AG08395 (cell line): ENCODE data around the gene IGFBP3.
A peak's percentile ranks its signal among the peaks of the same experiment; 100 is the strongest.

Experiments
- DNase-seq: peaks from one replicate; pipeline ENCODE4 v3.0.0; 2012; ENCODE audit warnings: mixed read lengths, low spot score

Gene IGFBP3

DNA sequence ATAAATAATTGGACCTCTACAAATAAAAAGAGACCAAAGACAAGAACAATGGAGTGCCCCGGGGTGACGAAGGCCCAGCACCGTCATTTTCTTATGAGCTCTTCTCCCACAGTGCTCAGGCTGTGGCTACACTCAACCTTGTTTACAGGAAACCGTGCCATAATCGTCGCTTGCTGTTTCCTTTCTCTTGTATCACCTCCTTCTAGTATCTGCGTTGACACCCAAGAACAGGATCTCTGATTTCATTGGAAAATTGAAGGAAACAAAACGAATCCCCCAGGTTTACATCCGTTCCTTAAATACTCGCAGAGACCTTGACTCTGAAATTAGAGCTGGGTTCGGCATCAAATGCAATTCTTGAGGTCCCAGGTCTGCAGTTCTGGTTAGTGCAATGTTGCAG is 1.7 kb upstream of the IGFBP3 start:
- no peak for DNase-seq

DNA sequence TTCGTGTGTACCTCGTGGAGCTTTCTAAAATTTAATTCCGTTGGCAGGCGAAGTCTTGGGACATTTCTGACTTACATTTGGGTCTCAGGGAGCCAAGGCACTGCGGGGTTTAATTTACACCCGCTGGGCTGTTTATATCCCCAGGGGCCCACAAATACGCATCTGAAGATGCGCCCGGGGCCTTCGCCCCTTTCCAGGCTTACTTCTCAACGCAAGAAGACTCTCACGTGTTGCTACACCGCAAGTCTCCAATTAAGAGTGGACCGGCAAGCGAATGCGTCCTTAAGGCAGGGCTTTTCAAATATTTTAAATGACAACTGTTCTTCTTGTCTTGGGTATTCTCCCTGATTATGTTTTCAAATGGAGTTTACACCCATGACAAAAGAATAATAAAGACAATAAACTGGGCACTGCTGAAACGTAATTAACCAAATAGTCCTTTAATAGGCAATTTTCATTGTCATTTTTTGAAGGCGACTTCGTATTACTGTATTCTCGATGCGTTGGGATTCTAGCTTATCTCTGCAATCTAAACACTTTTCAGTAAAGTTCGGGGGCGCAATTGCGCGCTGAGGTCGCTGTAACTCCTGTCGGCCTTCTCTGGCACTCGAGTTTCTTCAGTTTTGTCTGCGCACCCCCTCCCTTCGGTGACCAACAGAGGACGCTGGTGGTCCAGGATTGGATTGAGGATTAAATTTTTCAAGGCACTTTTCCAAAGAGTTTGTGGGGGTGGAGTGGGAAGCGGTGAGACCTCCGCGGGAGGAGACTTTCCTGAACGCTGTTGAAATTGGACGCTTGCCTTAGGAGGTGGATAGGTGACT is 837 bp upstream of the IGFBP3 start:
- peak; percentile 62 for DNase-seq

DNA sequence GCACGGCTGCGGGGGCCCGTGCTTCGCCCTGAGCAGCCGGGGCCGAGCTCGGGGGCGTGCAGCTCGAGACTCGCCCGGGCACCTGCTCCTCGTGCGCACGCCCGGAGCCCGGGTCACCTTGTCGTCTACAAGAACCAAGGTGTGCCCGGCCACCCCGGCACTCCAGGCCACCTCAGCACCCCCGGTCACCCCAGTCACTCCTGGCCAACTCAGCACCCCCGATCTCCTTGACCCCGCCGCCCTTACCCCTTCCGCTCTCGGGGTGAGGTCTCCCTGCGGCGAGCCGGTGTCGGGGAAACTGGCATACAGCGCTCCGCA is 268 bp upstream of the IGFBP3 start:
- no peak for DNase-seq

- DNase-seq, result no peak
Observed at GRCh38 chr7:45919993-45920459, 1.0 kb downstream of the IGFBP3 start.

DNA sequence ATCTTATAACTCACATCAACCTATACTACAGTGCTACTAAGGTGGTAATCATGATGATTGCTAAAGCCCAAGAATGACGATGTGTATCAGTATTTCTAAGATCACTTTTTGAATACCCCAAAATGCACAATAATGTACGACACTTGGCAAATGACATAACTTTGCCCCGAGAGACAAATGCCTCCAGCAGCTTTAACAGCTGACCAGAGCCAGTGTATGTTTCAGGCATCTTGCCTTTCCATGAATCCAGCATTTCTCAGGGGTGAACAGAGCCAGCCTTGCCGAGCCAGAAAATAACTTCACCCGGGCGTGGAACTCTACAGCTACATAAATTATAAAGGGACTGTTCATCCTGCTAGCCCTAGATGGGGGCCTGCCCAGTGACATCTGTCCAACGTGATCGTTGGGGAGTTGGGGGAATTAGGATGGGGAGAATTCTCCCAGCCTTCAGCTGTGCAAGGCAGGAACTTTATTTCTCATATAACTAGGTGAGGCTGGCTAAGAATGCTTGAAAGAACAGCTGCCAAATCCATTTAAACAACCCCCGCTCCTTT is 1.8 kb downstream of the IGFBP3 start:
- peak; percentile 9 for DNase-seq

DNA sequence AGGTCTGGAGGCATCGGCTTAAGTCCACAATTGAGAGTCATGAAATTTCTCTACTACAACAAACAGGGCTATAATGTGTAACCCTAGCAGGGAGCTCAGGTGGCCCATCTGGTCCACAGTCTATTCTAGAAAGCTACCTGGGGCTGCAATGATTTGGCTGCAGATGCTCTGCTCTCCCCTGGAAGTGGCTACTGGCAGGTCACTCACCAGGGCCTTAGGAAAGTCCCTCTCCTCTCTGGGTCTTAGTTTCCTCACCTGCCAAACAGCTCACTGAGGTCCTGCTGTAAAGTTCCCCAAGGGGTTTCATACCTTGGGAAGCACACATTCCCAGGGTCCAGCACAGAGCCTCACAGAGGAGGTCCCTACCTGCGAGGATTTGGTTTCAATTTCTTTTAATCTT is 2.5 kb downstream of the IGFBP3 start:
- no peak for DNase-seq

GRCh38 chr7:45917658-45918057 is 3.4 kb downstream of the IGFBP3 start:
- peak; percentile 82 for DNase-seq

GRCh38 chr7:45917064-45917463 is 4.0 kb downstream of the IGFBP3 start:
- DNase-seq, result no peak

DNA sequence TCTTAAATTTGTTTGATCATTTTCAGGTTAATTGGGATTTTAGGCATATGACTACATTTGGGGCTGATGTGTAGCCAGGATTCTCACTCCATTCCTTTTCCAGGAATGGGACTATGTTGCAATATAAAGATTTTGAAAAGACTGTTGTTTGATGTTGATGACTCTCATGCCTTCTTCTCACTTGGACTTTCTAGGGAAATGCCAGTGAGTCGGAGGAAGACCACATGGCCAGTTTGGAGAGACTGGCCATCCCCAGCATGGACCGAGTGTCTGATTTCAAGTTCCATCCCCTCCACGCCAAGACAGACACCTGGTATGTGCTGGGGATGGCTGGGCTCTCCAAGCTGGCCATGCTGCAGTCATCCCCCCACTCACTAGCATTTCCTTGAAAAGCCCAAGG is 5.5 kb downstream of the IGFBP3 start:
- no peak for DNase-seq

DNA sequence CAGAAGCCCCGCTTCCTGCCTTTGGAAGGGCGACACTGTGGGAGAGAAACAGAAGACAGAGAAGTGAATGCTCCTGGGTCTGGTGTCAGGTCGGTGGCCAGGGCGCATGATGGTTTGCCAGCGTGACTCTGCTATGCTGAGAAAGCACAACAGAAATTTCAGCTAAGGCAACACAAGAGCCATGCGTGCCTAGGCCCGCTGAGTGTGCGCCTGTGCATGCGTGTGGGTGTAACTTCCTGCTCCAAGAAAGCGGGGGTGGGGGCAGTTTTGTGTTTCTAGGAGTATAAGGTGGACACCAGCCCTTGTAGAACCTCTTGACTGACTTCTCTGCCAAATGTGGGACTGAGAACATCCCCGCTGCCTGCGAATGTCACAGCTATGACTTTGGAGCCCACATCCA is 6.2 kb downstream of the IGFBP3 start:
- no peak for DNase-seq

DNA sequence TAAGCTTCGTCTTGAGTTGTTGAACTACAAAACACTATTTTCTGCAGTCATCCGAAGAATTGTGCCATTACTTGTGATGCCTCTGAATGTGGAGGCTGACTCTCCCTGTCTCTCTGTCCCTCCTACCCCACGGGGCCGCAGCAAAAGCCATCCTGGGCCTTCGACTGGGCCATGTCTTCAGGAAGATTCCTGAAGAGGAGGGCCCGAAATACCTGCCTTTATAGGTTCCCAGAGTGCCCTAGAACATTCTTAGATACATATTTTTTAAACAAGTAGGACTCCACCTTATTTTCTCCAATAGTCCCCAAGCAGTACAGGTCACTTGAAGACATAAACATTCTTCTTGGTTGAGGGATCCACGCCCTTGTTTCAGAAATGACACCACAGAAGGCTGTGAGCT is 8.1 kb downstream of the IGFBP3 start:
- DNase-seq, result no peak

- no peak for DNase-seq
Observed at GRCh38 chr7:45911311-45911710, 9.8 kb downstream of the IGFBP3 start.

DNA sequence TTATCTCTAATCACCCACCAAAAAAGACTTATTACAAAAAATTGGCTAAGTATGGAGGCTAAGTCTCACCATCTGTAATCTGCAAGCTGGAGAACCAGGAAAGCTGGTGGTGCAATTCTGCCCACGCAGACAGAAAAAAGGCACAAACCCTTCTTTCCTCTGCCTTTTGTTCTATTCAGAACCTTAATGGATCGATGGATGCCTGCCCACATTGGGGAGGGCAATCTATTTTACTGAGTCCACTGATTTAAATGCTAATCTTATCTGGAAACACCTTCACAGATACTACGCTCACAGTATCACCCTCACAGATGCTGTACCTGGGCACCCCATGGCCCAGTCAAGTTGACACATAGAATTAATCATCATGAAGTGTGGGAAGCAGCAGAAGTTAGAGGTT is 10.2 kb downstream of the IGFBP3 start:
- DNase-seq, result no peak

GRCh38 chr7:45909561-45909960 is 11.5 kb downstream of the IGFBP3 start:
- no peak for DNase-seq

GRCh38 chr7:45902820-45903219 is 18.3 kb downstream of the IGFBP3 start:
- DNase-seq, result no peak

GRCh38 chr7:45901566-45901965 is 19.5 kb downstream of the IGFBP3 start:
- DNase-seq, result no peak

DNA sequence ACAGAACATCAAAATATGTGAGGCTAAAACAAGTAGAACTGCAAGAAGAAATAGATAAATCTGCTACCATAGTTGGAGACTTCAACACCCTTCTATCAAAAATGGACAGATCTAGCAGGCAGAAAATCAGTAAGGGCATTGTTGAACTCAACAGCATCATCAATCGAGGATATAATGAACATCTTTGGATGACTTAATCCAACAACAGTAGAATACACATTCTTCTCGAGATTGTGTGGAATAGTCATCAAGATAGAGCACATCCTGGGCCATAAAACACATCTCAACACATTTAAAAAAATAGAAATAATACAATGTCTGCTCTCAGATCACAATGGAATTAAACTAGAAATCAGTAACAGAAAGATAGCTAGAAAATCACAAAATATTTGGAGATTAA is 22.9 kb downstream of the IGFBP3 start:
- DNase-seq, result no peak

- peak; percentile 71 for DNase-seq
Observed at GRCh38 chr7:45897042-45897690, 23.9 kb downstream of the IGFBP3 start.

- DNase-seq, result no peak
Observed at GRCh38 chr7:45894665-45895062, 26.4 kb downstream of the IGFBP3 start.

DNA sequence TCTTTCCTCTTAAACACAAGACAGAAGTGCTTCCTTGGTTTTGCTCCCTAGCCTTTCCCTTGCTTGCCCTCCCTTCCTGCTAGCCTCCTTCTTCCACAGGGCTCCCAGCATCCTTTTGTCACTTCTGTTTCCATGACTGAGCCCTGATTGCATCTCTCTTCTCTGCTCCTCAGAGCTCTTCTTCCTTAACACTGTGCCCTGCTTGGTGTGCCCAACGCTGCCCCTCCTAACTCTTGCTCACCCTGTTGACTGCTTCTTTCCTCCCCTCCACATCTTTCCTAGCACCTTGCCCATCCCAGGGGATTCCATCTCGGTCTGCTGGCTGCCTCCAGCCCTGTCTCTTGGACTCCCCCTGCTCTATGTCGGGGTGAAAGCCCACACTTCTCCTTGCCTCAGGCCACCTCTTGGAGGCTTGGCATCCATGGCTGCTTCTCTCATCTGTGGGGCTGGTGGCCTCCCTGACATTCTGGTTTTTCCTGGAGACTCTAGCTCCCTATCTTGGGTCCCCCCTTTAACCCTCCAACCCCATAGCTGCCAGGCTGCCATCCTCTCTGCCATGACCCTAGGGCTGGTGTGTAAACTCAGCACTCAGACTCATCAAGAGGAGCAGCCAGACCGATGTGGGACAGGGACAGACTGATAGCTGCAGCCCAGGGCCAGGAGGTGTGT is 26.9 kb downstream of the IGFBP3 start:
- no peak for DNase-seq

GRCh38 chr7:45893374-45893995 is 27.6 kb downstream of the IGFBP3 start:
- no peak for DNase-seq

DNA sequence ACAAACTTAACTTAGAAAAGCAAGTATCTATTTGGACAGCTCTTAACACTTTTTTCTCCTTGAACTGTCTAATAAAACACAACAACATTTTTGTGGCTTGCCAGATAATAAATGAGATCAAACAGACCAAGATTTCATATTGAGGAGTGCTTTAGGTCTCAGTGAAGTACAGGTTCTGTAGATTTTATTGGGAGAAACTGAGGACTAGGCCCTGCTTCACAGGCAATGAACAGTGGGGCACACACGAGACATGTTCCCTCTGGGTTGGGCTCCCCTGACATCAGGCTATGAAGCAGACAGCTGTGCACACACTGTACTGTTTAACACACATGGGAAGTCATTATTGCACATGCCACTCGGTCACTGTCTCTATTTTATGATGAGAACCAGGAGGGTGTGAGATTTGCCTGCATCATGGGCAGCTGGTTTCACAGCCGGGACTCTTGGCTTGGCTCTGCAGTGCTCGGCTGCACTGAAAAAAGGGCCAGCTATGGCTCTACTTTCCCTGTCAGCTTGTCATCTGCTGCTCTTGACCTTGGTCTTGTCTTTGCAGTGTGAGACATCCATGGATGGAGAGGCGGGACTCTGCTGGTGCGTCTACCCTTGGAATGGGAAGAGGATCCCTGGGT is 28.6 kb downstream of the IGFBP3 start:
- DNase-seq, result no peak
